ENCODE measurements around the gene DOK3. TPM values are rescaled to one million over a fixed set of nuclear protein-coding genes. Genes with fewer than 3 reads are reported as not detected.

Gene DOK3
- total and polyA plus RNA-seq, 10 of the 15 experiments (the other 5 are each of a cell fraction or from before 2014, with no cell fraction given): 6.6 to 107 (median 52.1) TPM

- TF ChIP-seq MYC (IDR thresholded peaks at IDR 0.05; ENCODE audit: insufficient read depth, insufficient read length, insufficient replicate concordance, low read length, severe bottlenecking) (no peak), USF2 (IDR thresholded peaks at IDR 0.05; ENCODE audit: borderline replicate concordance, low read depth, low read length) (no peak), FOS (IDR thresholded peaks at IDR 0.05; ENCODE audit: borderline replicate concordance, extremely low read depth, insufficient read length) (no peak), CEBPZ (IDR thresholded peaks at IDR 0.05; ENCODE audit: low read depth, low read length) (no peak), SPI1 (IDR thresholded peaks at IDR 0.05; ENCODE audit: borderline replicate concordance, insufficient read depth, low read depth, low read length) (peak; percentile 85), TBL1XR1 (IDR thresholded peaks at IDR 0.05; ENCODE audit: low read depth, low read length) (no peak), ZNF207 (IDR thresholded peaks at IDR 0.05; ENCODE audit: borderline replicate concordance) (no peak), SRF (IDR thresholded peaks at IDR 0.05; ENCODE audit: low read depth in 2 of 2, low read length in 2 of 2) (no peak), IKZF2 (IDR thresholded peaks at IDR 0.05) (peak in 1 of 2 experiments; percentile 41; a peak in 2 of 4 replicates), KDM1A (IDR thresholded peaks at IDR 0.05; ENCODE audit: borderline replicate concordance) (no peak), SMAD1 (IDR thresholded peaks at IDR 0.05; ENCODE audit: low read depth, partially characterized antibody) (no peak), RB1 (IDR thresholded peaks at IDR 0.05; ENCODE audit: borderline replicate concordance) (no peak), HDAC6 (IDR thresholded peaks at IDR 0.05; ENCODE audit: unreplicated experiment) (no peak), CREB1 (IDR thresholded peaks at IDR 0.05; ENCODE audit: low read depth) (no peak), ZBTB11 (CRISPR knock-in tag; IDR thresholded peaks at IDR 0.05) (no peak), SUZ12 (IDR thresholded peaks at IDR 0.05; ENCODE audit: unreplicated experiment) (no peak), MXI1 (IDR thresholded peaks at IDR 0.05; ENCODE audit: low read depth, low read length) (no peak), YY1 (IDR thresholded peaks at IDR 0.05; ENCODE audit: low read depth, low read length) (no peak), CREM (IDR thresholded peaks at IDR 0.05; ENCODE audit: low read depth) (peak; percentile 13; the same call in 1 of the 2 replicates), STAT3 (IDR thresholded peaks at IDR 0.05; ENCODE audit: low read depth, low read length) (no peak), NFYB (IDR thresholded peaks at IDR 0.05; ENCODE audit: insufficient read depth, low read depth, low read length) (no peak), CEBPB (IDR thresholded peaks at IDR 0.05; ENCODE audit: borderline replicate concordance in 1 of 2, low read depth in 2 of 2, low read length in 2 of 2) (no peak)
Observed at GRCh38 chr5:177509381-177509951, at the start of gene DOK3 (continued).

Data from GM12878 (cell line).